SK-N-SH (cell line): Measurements from ENCODE around the gene LRTM2. TPM values are rescaled to one million over a fixed set of nuclear protein-coding genes. Genes with fewer than 3 reads are reported as not detected.

Experiments
- CTCF ChIA-PET: fragments of 300-600, 350-600 bp; formaldehyde crosslinking; extraction: SDS; loops from one replicate; lab custom pipeline; 2021; lab: Yijun Ruan, JAX
- POLR2A ChIA-PET: fragments of 350-600 bp; sonication (Branson Sonifier 250); formaldehyde crosslinking; extraction: SDS; loops from one replicate; lab custom pipeline; 2020; ENCODE audit warnings: antibody characterized with exemption, inconsistent platforms; lab: Yijun Ruan, JAX
- DNase-seq: peaks from one replicate; pipeline ENCODE4 v3.0.0; 2012
- H2AFZ ChIP-seq: fragments of 200-600 bp; sonication (generic); 2 replicates; pipeline ENCODE4 v1.8.1; 2016; ENCODE audit warnings: antibody characterized with exemption, mild to moderate bottlenecking, low read depth
- H3F3A ChIP-seq: fragments of 200-600 bp; sonication (generic); replicated peaks from 2 replicates; pipeline ENCODE3; 2016; ENCODE audit warnings: antibody characterized with exemption, mild to moderate bottlenecking; ENCODE audit not compliant: insufficient read depth
- H3K27ac ChIP-seq, 2 experiments: fragments of 200-500 bp in 1 of 2; fragments of 200-600 bp in 1 of 2; sonication (Bioruptor generic) in 1 of 2; sonication (generic), shearing (Covaris generic) in 1 of 2; 2 replicates each; pipeline versions ENCODE4 v1.5.1 to v1.6.1; 2014 to 2016; ENCODE audit warnings: low read depth in 2 of 2, inconsistent platforms in 1 of 2, low read length in 1 of 2, mild to moderate bottlenecking in 1 of 2, mixed read lengths in 1 of 2
- H3K27me3 ChIP-seq: fragments of 200-600 bp; sonication (generic), shearing (Covaris generic); 2 replicates; pipeline ENCODE4 v1.6.1; 2016; ENCODE audit warnings: mixed run types; ENCODE audit not compliant: insufficient read depth
- H3K36me3 ChIP-seq, 2 experiments: fragments of 200-500 bp in 1 of 2; fragments of 200-600 bp in 1 of 2; sonication (Bioruptor generic) in 1 of 2; sonication (generic) in 1 of 2; replicated peaks in 1 of 2; 2 replicates each; pipeline versions ENCODE3 to v1.5.1; 2014 to 2016; ENCODE audit warnings: low read length in 1 of 2, mild to moderate bottlenecking in 1 of 2; ENCODE audit not compliant: insufficient read depth in 2 of 2, control insufficient read depth in 1 of 2
- H3K4me1 ChIP-seq, 2 experiments: fragments of 200-500 bp in 1 of 2; fragments of 200-600 bp in 1 of 2; sonication (Bioruptor generic) in 1 of 2; sonication (generic), shearing (Covaris generic) in 1 of 2; 2 replicates each; pipeline versions ENCODE4 v1.5.1 to v1.6.1; 2014 to 2016; ENCODE audit warnings: low read depth in 1 of 2, low read length in 1 of 2, mixed run types in 1 of 2; ENCODE audit not compliant: insufficient read depth in 2 of 2, control insufficient read depth in 1 of 2
- H3K4me2 ChIP-seq: fragments of 200-600 bp; sonication (generic), shearing (Covaris generic); 2 replicates; pipeline ENCODE4 v1.6.1; 2017; ENCODE audit warnings: mixed run types
- H3K4me3 ChIP-seq, 2 experiments: fragments of 200-500 bp in 1 of 2; fragments of 200-600 bp in 1 of 2; sonication (Bioruptor generic) in 1 of 2; sonication (generic), shearing (Covaris generic) in 1 of 2; 2 replicates each; pipeline versions ENCODE4 v1.5.1 to v1.8.1; 2014 to 2016; ENCODE audit warnings: low read depth in 2 of 2, inconsistent platforms in 1 of 2, low read length in 1 of 2, mild to moderate bottlenecking in 1 of 2, mixed read lengths in 1 of 2, moderate library complexity in 1 of 2
- H3K79me2 ChIP-seq: fragments of 200-600 bp; sonication (generic); 2 replicates; pipeline ENCODE4 v1.8.1; 2017; ENCODE audit warnings: mild to moderate bottlenecking; ENCODE audit not compliant: insufficient read depth
- H3K9ac ChIP-seq: fragments of 200-600 bp; sonication (generic); 2 replicates; pipeline ENCODE4 v1.6.1; 2017; ENCODE audit warnings: mixed run types
- H3K9me2 ChIP-seq: fragments of 200-600 bp; sonication (generic); 2 replicates; pipeline ENCODE4 v1.6.1; 2017; ENCODE audit warnings: mixed run types
- H3K9me3 ChIP-seq: fragments of 200-600 bp; sonication (generic); 2 replicates; pipeline ENCODE4 v1.6.1; 2017; ENCODE audit warnings: mixed run types, mild to moderate bottlenecking, moderate library complexity
- H4K20me1 ChIP-seq: fragments of 200-600 bp; sonication (generic); 2 replicates; pipeline ENCODE4 v1.6.1; 2017; ENCODE audit warnings: mild to moderate bottlenecking, mixed run types; ENCODE audit not compliant: insufficient read depth
- EP300 ChIP-seq, 2 experiments: IDR thresholded peaks; 2 replicates each; pipeline versions ENCODE4 v1.4.0 to v1.6.1; 2012; ENCODE audit warnings: borderline replicate concordance in 1 of 2, low read depth in 1 of 2, low read length in 1 of 2
- EZH2phosphoT487 ChIP-seq: fragments of 200-600 bp; sonication (generic); IDR thresholded peaks from 2 replicates; pipeline ENCODE4 v1.6.1; 2017; ENCODE audit warnings: low read depth, mixed run types, mild to moderate bottlenecking, antibody characterized with exemption, moderate library complexity, borderline replicate concordance
- FOXJ3 ChIP-seq: sonication (generic); formaldehyde crosslinking; IDR thresholded peaks from 2 replicates; pipeline ENCODE4 v1.5.1; 2020; ENCODE audit warnings: mild to moderate bottlenecking, missing genetic modification reagents
- GABPA ChIP-seq: IDR thresholded peaks from 2 replicates; pipeline ENCODE4 v1.4.0; 2012; ENCODE audit warnings: low read depth, mild to moderate bottlenecking
- GATA2 ChIP-seq: sonication (generic); formaldehyde crosslinking; IDR thresholded peaks from 2 replicates; pipeline ENCODE4 v1.5.0; 2020; ENCODE audit warnings: mild to moderate bottlenecking, missing genetic modification reagents
- JUND ChIP-seq: IDR thresholded peaks from 2 replicates; pipeline ENCODE4 v1.4.0; 2012
- MEF2A ChIP-seq: IDR thresholded peaks from 2 replicates; pipeline ENCODE4 v1.4.0; 2012; ENCODE audit warnings: low read depth, borderline replicate concordance
- NFIC ChIP-seq: IDR thresholded peaks from 2 replicates; pipeline ENCODE4 v1.4.0; 2012; ENCODE audit warnings: borderline replicate concordance
- NRF1 ChIP-seq: IDR thresholded peaks from 2 replicates; pipeline ENCODE4 v1.6.1; 2012; ENCODE audit warnings: low read depth, mild to moderate bottlenecking, low read length
- RCOR1 ChIP-seq: fragments of 150-350 bp; IDR thresholded peaks from 2 replicates; pipeline ENCODE4 v1.6.1; 2017; ENCODE audit warnings: antibody characterized with exemption, low read length
- RXRA ChIP-seq: IDR thresholded peaks from 2 replicates; pipeline ENCODE4 v1.4.0; 2012; ENCODE audit warnings: low read depth, mild to moderate bottlenecking, borderline replicate concordance
- SMC3 ChIP-seq: IDR thresholded peaks from 2 replicates; pipeline ENCODE4 v1.6.1; 2012; ENCODE audit warnings: low read depth, low read length, improper control_type of control experiment
- TAF1 ChIP-seq: IDR thresholded peaks from 2 replicates; pipeline ENCODE4 v1.6.1; 2012; ENCODE audit warnings: low read depth, mild to moderate bottlenecking, low read length, moderate library complexity, borderline replicate concordance
- YY1 ChIP-seq: IDR thresholded peaks from 2 replicates; pipeline ENCODE4 v1.4.0; 2012; ENCODE audit warnings: low read depth, mild to moderate bottlenecking
- WGBS: methylation state at CpG from one replicate; pipeline ENCODE4 v1.1.6; 2017; ENCODE audit warnings: low lambda C conversion rate; 5-methylcytosine and 5-hydroxymethylcytosine counted together
- polyA plus RNA-seq, 3 experiments: library from polyadenylated mRNA; depleted of rRNA; stranded (reverse); fragments of >200 nt; gene quantifications; 2 replicates each; pipeline ENCODE4 v1.2.3, GENCODE V29; 2012
- TF ChIP-seq, protein P1 (sequence below): IDR thresholded peaks from 2 replicates; pipeline ENCODE4 v1.4.0; 2012; ENCODE audit warnings: low read depth

The LRTM2 gene
- polyA plus RNA-seq, 1 of the 3 experiments (the other 2 are of a cell fraction) = not detected

DNA sequence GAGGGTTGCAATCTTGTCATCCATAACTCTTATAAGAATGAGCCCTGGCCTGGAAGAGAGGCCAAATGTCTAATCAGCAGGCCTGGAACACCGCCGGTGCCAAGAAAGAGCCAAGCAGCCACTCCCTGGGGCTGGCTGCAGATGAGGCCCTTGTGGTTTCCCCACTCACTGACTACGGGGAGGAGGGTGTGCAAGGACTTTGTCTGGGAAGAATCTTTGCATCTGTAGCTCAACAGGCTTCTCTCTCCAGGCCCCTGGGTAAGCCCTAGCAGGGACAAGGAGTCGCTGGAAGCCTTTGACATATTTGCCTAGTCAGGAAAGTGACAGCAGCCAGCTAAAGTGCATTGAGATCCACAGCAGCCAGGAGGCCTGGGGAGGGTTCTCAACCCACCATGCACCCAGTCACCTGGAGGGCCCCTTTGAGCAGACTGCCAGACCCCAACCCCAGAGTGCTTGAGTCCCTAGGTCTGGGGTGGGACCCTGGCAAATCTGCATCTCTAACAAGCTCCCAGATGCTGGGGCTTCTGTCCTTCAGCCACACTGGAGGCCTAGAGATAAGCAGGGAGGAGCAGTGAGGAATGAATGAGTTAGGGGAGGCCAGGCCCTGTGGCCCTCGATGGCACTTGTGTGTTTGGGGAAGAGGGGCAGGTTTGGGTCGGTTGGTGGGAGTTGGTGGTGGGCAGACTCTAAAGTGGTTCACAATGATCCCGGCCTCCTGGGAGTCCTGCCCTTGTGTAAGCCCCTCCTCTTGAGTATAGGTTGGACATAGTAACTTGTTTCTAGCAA is 13.9 kb upstream of the LRTM2 start (continued):
- no peak for TF ChIP-seq GATA2 (CRISPR knock-in tag)
- no peak for TF ChIP-seq NFIC
- no peak for TF ChIP-seq MEF2A
- TF ChIP-seq RXRA = no peak
- TF ChIP-seq YY1 = no peak
- TF ChIP-seq SMC3 = no peak
- no peak for TF ChIP-seq GABPA

DNA sequence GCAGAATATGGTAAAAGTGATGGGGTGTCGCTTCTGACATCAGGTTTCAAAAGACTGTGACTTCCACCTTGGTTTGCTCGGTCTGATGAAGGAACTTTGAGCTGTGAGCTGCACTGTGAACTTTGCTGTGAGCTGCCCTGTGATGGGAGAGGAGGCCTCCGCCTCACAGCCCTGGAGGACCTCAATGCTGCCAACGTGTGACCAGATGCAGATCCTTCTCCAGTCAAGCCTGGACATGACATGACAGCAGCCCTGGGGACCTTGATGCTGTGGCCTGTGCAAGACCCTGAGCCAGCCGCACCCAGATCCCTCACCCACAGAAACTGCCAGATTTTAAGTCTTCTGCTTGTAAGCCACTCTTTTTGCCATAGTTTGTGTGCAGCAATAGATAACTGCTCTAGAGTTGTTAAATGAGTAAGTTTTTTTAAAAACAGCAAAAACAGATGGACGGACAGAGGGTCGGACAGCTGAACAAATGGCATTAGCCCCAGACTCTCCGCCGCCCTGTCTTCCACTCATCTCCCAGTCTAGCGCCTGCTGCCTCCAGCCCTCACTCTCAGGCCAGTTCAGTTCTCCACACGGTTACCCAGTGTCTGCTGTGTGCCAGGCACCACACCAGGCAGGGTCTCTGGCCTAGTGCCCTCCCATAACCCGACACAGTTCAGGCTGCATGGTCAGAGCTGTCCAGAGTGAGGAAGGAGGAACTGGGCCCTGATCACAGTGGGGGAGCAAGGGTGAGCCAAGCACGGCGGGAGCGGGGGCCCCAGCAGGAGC is 13.1 kb upstream of the LRTM2 start:
- no peaks in the 10 kb centered on the region for H3K27me3 ChIP-seq
- H3K9ac ChIP-seq = no peak overlapping the region
- H4K20me1 ChIP-seq = no peaks in the 10 kb centered on the region
- TF ChIP-seq, protein P1, sequence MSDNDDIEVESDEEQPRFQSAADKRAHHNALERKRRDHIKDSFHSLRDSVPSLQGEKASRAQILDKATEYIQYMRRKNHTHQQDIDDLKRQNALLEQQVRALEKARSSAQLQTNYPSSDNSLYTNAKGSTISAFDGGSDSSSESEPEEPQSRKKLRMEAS = no peak
- TF ChIP-seq EP300 (IDR thresholded peaks at IDR 0.05; ENCODE audit: borderline replicate concordance in 1 of 2, low read depth in 1 of 2, low read length in 1 of 2) = no peak
- TF ChIP-seq EZH2phosphoT487 = no peak
- no peak for TF ChIP-seq NRF1
- TF ChIP-seq FOXJ3 (CRISPR knock-in tag) = no peak
- TF ChIP-seq JUND = no peak
- TF ChIP-seq RCOR1 = no peak
- no peak for TF ChIP-seq NFIC
- TF ChIP-seq GABPA = no peak
- no peak for TF ChIP-seq TAF1
- no peak overlapping the region for H2AFZ ChIP-seq
- POLR2A ChIA-PET = no interaction called here
- H3F3A ChIP-seq = no peaks in the 10 kb centered on the region
- H3K79me2 ChIP-seq = no peaks in the 10 kb centered on the region
- DNase-seq = no peak
- H3K36me3 ChIP-seq = no peaks in the 10 kb centered on the region
- WGBS = 82% methylated on average over 15 of the region's 15 CpGs
- no peak overlapping the region for H3K27ac ChIP-seq
- no peaks in the 10 kb centered on the region for H3K9me2 ChIP-seq
- H3K9me3 ChIP-seq = no peaks in the 10 kb centered on the region
- CTCF ChIA-PET = interaction anchor here (0.6 to 17.5 kb wide), 3 partner anchors 9 to 177 kb away, joined by 3 to 349 read pairs (median 6); no protein-coding TSS in a partner anchor
- H3K4me1 ChIP-seq = peaks cover 0 to 10% of the 10 kb centered on the region in 2 experiments; a peak in 1 of 4 replicates
- H3K4me2 ChIP-seq = no peak overlapping the region
- H3K4me3 ChIP-seq = no peak overlapping the region
